NCI-H1436 (cell line): ENCODE data around the gene S100A12.
"Not testable (repeated sequence)": the region's sequence is repeated elsewhere in the genome, so short reads cannot be mapped to it uniquely, and the experiment has no call there.

Source experiments
- DNase-seq: peaks from one replicate; lab custom pipeline; 2025; lab: John Stamatoyannopoulos, UW

S100A12 gene

GRCh38 chr1:153375511-153375910 is at the start of gene S100A12:
Gene S100A12, minus strand, starts transcription at chr1:153375621. Its CDS starts 1,029 bp downstream, at chr1:153374592.
- DNase-seq = no peak

GRCh38 chr1:153422450-153423068 is 47.1 kb upstream of the S100A12 start:
- no peak for DNase-seq

GRCh38 chr1:153420306-153420705 is 44.9 kb upstream of the S100A12 start:
- no peak for DNase-seq

DNA sequence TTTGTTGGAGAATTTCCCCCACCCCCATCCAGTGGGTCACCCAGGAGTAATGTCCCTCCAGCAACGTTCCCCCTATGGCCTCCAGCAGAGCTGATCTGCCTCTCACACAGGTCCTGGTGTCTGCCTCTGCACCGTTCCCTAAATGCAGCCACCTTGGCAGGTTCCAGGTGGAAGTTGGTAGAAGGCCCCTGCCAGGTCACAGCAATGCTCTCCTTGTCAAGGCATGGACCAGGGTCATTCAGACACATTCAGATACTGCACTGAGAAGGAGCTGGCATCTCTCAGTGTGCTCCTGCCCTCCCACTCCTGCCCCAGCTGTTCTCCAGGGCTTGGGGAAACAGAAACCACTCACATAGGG is 44.0 kb upstream of the S100A12 start:
- not testable (repeated sequence) for DNase-seq

GRCh38 chr1:153418758-153419435 is 43.5 kb upstream of the S100A12 start:
- not testable (repeated sequence) for DNase-seq

DNA sequence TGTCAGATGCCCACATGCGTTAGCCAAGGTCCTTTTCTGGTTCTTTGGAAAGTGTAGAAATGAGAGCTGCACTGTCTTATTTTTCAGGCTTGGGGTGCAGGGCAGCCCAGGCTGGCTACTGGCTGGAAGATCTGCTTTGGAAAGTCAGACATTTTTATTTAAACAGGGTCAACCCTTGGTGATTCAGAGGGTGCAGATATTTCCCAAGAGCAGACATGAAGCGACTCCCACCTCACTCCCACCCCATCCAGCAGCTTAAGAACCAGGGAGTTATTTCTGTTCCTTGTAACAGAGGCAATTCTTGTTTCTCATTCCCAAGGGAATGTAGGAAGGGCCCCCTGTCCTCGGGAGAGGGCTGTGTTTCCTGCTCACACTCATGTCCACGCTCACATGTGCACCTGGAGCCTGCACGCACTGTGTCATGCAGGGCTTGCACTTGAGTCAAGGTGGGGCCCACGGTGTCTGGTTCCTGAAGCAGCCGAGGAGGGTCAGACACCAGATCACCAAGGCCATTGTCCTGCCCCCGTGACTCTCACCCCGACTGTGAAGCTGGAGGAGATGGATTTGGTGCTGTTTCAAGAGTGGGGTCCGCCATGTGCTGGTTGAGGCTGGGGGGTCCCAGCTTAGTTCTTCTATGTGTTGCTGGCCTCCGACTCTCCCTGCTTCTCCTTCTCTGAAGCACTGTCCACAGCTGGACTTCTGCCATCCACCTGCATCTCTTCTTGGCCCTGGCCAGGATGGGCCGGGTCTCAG is 41.9 kb upstream of the S100A12 start:
- no peak for DNase-seq

GRCh38 chr1:153415850-153416570 is 40.6 kb upstream of the S100A12 start, which contains the start of gene S100A7A:
Gene S100A7A, plus strand, starts transcription at chr1:153416520. Its CDS starts 1,563 bp downstream, at chr1:153418083.
- DNase-seq = no peak

DNA sequence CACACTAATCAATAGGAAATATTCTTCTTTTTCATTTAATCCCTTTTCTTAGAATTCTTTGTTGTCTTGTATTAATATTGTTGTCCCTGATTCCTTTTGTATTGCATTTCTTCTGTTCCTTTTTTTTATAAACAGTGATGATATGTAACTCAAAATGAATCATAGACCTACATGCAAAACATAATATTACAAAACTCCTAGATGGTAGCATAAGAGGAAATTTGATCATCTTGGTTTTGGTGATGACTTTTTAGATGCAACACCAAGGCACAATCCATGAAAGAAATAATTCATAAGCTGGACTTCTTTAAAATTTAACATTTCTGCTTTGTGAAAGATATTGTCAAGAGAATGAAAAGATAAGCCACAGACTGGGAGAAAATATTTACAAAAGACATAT is 38.5 kb upstream of the S100A12 start:
- DNase-seq = not testable (repeated sequence)

DNA sequence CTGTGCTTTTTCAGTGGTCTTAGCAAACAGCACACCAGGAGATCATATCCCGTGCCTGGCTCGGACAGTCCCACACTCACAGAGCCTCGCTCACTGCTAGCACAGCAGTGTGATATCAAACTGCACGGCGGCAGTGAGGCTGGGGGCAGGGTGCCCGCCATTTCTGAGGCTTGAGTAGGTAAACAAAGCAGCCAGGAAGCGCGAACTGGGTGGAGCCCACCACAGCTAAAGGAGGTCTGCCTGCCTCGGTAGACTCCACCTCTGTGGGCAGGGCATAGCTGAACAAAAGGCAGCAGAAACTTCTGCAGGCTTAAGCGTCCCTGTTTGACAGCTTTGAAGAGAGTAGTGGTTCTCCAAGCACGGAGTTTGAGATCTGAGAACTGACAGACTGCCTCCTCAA is 31.9 kb upstream of the S100A12 start:
- DNase-seq = not testable (repeated sequence)

- not testable (repeated sequence) for DNase-seq
These were observed 30.6 kb upstream of the S100A12 start for GRCh38 chr1:153405825-153406599.

- no peak for DNase-seq
These were observed 29.3 kb upstream of the S100A12 start for GRCh38 chr1:153404768-153405167.

GRCh38 chr1:153404086-153404635 is 28.7 kb upstream of the S100A12 start:
- no peak for DNase-seq

DNA sequence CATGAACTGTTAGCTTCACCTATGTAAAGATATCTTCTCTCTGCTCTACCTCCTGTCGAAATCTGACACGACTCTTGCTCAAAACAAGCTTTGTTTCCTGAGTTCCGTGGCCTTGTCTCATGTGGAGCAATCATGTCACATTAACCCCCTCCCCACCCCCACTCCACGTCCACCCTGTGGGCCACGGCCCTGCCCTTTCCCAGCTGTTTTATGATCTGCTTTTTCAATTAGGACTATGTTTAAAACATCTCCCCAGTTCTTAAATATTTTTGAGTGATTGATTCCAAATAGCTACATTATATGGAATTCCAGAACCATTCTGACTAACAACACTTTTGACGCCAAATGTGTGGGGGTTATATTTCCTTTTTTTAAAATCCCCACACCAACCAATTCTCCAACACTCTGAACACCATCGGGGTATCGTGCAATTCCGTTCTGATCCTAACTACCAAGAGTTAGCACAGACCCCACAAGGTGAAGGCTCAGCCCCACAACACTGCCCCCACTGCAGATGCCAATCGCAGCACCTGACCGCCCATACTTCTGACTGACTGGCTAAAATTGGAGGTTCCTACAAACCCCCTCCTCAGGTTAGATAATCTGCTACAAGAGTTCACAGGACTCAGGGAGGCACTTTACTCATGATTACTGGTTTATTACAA is 28.1 kb upstream of the S100A12 start:
- DNase-seq = no peak

DNA sequence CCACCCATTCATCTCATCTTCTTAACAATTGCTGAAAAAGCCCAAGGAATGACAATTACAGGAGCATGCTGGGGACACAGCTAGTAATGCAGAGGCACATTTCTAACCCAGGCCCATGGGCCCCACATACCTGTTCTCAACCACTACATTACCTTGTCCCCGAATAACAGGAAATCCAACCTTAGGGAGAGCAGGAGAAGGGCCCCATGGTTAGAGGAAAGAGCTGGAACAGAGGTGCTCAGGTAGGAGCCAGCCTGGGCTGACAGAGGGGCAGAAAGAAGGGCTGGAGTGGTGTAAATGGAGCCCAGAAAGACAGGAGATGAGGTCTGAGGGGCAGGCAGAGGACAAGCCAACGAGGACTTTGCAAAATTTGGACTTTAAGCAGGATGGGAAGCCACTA is 26.8 kb upstream of the S100A12 start:
- no peak for DNase-seq

GRCh38 chr1:153401461-153401860 is 26.0 kb upstream of the S100A12 start:
- no peak for DNase-seq

GRCh38 chr1:153400244-153400643 is 24.8 kb upstream of the S100A12 start:
- DNase-seq = peak; percentile 43

DNA sequence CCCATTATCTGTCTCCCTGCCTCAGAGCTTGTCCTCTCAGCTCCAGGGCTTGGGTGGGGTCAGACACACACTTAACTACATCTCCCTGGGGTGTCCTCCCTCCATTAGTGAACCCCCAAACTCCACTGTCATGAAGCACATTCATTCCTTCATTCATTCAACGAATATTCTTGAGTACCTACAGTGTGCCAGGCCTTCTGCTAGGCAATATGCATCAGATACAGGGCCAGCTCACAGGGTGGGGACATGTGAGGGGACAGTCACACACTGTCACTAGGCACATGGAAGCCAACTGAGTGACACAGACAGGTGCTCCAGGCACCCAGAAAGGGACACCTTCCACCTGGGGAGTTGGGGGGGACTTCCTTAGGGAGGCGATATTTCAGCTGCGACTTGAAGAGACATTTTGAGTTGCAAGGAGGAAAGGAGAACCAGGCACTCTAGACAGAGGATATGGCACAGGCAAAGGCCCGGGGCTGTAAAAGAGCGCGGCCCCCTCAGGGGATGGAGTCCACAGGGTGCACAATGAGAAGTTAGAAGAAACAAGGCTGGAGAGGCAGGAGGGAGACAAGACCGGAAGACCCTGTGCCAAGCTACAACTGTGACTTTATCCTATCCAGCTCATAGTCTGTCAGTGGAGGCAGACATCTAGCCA is 24.1 kb upstream of the S100A12 start:
- no peak for DNase-seq

DNA sequence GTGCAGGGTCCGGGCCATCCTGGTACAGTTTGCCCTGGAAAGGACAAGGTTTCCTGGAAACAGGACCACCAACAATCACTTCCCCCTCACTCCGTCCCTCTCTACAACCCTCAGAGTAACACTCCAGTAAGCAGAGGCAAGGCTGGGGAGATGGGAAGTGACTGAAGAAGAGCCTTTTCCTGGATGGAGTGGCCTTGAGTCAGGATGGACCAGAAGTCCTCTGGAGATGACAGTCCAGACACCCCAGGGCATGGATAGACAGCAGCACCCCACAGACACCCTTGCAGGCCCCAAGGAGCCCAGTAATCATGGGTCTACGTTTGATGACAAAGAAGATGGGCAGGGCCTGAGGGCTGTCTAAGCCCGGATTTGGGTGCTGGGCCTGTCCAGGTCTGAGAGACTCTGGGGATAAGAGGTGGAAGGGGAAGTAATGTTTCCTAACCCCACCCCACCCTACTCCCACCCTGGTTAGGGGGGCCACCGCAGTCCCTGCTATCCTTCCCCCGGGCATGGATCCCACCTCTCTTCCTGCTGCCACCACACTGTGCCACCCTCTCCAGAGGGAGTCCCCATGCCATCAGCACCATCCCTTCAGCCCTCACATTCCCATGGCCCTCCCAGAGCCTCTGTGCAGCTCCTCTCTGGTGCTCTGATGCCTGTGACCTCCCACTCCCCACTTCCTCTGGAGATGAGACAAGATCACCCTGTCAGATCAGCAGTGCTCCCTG is 22.7 kb upstream of the S100A12 start:
- DNase-seq = no peak
